Measurements from ENCODE around the gene NEURL2.
A peak's percentile ranks its signal among the peaks of the same experiment; 100 is the strongest.

Gene NEURL2

GRCh38 chr20:45890077-45890984 lies 677 bp downstream of the NEURL2 start:
- peak; percentile 92 for TF ChIP-seq CTCF (IDR thresholded peaks at IDR 0.05; ENCODE audit: low read depth, low read length, missing control alignments)
- in situ Hi-C loops (cut with HindIII; ENCODE audit: low pct_ligation_motif_present, low sequenced_read_pairs), result no loop called here
- Histone ChIP-seq H3K27ac (peak overlapping the region; percentile 45), H3K36me3 (replicated peaks) (peaks cover 10% of the 10 kb centered on the region), H3K4me3 (ENCODE audit: low read depth, low read length) (peak overlapping the region; percentile 78), H3K27me3 (replicated peaks) (no peaks in the 10 kb centered on the region)
- peak; percentile 83 for DNase-seq

- peaks cover 6% of the 10 kb centered on the region for H3K36me3 ChIP-seq (replicated peaks)
- H3K4me3 ChIP-seq (ENCODE audit: low read depth, low read length), result no peak overlapping the region
- H3K27me3 ChIP-seq (replicated peaks), result no peaks in the 10 kb centered on the region
- no peak for TF ChIP-seq CTCF (IDR thresholded peaks at IDR 0.05; ENCODE audit: low read depth, low read length, missing control alignments)
- no peak for DNase-seq
- no peak overlapping the region for H3K27ac ChIP-seq
- in situ Hi-C loops (cut with HindIII; ENCODE audit: low pct_ligation_motif_present, low sequenced_read_pairs), result no loop called here
Observed at GRCh38 chr20:45888681-45889080, 2.3 kb downstream of the NEURL2 start.

GRCh38 chr20:45887346-45887715 lies 3.7 kb downstream of the NEURL2 start, which contains the start of gene SPATA25:
SPATA25 (minus strand) TSS chr20:45887622; CDS start chr20:45887590, 32 bp downstream.
- Histone ChIP-seq H3K36me3 (replicated peaks) (peaks cover 12% of the 10 kb centered on the region), H3K27ac (no peak within 1 kb of the TSS), H3K4me3 (ENCODE audit: low read depth, low read length) (no peak within 1 kb of the TSS), H3K27me3 (replicated peaks) (no peaks in the 10 kb centered on the region)
- no peak for TF ChIP-seq CTCF (IDR thresholded peaks at IDR 0.05; ENCODE audit: low read depth, low read length, missing control alignments)
- no peak for DNase-seq
- in situ Hi-C loops (cut with HindIII; ENCODE audit: low pct_ligation_motif_present, low sequenced_read_pairs), result no loop called here

DNA sequence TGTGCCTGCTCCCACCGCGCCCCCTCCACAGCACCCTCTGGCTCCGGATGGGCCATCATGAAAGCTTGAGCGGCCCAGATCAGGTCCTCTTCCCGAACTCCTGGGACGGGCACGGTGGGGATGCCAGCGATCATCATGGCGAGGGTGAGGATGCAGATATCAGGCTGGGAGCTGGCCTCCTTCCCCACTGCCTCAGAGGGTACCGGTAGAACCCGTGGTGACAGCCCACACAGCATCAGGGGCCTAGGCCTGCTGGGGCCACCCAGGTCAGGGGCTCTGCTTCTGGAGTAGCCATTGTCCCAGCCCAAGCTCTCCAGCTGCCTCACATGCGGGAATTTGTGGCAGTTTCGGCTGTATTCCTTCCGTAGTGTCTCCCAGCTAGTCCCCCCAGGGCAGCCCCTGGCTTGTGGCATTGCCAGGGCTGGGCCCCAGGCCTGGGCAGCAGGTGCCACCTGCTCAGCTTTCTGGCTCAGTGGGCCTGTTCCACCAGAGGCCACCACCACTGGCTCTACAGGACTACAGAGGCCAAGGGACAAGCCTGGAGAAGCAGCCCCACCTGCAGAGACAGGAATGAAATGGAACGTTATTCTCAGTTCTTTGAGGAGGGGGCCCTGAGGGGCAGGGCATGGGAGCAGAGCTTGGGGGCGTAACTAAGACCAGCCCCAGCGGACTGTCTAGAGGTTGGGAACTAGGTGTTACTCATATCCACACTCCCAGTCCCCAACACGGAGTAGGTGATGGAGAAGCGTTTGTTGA lies 4.2 kb downstream of the NEURL2 start:
- Histone ChIP-seq H3K27me3 (replicated peaks) (no peaks in the 10 kb centered on the region), H3K27ac (no peak overlapping the region), H3K4me3 (ENCODE audit: low read depth, low read length) (no peak overlapping the region), H3K36me3 (replicated peaks) (peaks cover 12% of the 10 kb centered on the region)
- no peak for TF ChIP-seq CTCF (IDR thresholded peaks at IDR 0.05; ENCODE audit: low read depth, low read length, missing control alignments)
- in situ Hi-C loops (cut with HindIII; ENCODE audit: low pct_ligation_motif_present, low sequenced_read_pairs), result no loop called here
- DNase-seq, result no peak

GRCh38 chr20:45883100-45883469 lies 7.9 kb downstream of the NEURL2 start:
- Histone ChIP-seq H3K36me3 (replicated peaks) (peaks cover 12% of the 10 kb centered on the region), H3K27me3 (replicated peaks) (no peaks in the 10 kb centered on the region), H3K4me3 (ENCODE audit: low read depth, low read length) (no peak overlapping the region), H3K27ac (no peak overlapping the region)
- in situ Hi-C loops (cut with HindIII; ENCODE audit: low pct_ligation_motif_present, low sequenced_read_pairs), result no loop called here
- DNase-seq, result no peak
- TF ChIP-seq CTCF (IDR thresholded peaks at IDR 0.05; ENCODE audit: low read depth, low read length, missing control alignments), result no peak

Measured in brain microvascular endothelial cell (primary cell).